Measurements from ENCODE around the gene MYO5C.
"Not testable (repeated sequence)": the region's sequence is repeated elsewhere in the genome, so short reads cannot be mapped to it uniquely, and the experiment has no call there.

Gene MYO5C

DNA sequence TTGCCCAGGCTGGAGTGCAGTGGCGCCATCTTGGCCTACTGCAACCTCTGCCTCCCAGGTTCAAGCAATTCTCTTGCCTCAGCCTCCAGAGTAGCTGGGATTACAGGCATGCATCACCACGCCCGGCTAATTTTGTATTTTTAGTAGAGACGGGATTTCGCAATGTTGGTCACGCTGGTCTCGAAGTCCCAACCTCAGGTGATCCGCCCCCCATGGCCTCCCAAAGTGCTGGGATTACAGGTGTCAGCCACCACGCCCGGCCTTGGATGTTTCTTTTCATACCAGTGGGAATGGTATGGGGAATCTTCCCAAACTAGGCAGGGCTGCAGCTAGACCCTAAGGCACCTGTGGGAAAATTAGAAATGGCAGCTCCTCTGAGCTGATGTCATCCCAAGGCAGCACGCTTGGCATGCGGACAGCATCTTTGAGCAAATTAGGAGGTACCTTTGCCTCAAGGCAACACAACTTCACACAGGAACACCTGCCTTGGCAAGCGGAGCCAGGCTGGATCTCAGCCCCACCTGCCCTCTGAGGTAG lies 56.5 kb downstream of the MYO5C start:
- FAIRE-seq: not testable (repeated sequence)

GRCh38 chr15:52238149-52238548 lies 57.5 kb downstream of the MYO5C start:
- FAIRE-seq: no peak

DNA sequence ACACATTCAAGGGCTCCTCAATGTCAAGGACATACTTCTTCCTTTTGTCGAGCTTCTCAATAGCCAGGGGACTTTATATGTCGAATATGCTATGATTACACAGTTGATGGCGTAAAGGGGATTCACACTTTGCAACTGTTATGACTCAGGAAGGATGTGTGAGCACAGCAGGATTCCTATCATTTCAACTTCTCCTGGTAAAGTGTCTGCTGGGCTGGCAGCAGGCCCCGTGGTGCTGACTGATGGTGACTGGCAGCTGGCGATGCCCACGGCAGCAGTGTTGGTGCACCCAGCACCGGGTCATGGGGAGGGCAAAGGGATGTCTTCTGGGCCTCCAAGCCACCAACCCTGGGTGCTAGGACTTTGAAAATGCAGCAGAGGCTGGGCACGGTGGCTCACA lies 59.6 kb downstream of the MYO5C start:
- no peak for FAIRE-seq

DNA sequence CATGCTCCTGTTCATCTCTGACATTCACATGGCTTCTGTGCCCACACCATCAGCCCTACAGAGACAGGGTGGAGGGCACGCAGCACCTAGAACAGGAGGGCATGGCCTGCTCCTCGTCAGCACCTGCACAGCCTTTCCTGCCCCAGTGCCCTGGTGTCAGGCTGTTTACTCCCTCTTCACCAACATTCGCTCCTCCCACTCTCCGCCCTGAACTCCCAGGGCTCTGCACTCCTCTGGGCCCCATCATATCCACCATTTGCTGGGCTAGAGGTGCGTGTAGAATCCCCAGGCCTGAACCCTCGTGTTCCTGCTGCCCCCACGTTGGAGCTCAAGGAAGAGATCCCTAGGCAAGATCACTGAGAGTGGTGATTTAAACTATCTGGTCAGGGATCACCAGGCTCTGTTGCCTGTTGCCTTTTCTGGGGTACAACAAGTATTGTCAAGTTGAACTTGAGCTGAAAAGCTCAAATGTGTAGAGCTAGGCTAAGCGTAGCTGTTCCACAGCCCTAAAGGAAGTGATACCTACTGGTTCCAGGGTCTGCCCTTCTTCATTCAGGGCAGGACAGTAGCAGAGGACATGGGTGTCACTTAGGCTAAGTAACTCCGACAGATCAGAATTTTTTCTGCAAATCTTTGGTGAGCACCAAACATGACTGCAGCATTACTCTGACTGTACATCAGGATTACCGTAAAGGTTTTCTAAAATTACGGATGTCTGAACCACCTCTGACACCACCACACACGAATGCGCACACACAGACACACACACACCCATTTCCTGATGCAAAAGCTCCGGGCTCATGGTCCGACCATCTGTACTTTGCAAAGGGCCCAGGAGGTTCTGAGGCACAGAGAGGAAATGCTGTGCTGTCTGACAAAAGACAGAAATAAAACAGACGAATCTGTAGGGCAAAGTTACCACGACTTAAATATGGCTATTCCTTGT lies 60.7 kb downstream of the MYO5C start:
- FAIRE-seq: no peak

DNA sequence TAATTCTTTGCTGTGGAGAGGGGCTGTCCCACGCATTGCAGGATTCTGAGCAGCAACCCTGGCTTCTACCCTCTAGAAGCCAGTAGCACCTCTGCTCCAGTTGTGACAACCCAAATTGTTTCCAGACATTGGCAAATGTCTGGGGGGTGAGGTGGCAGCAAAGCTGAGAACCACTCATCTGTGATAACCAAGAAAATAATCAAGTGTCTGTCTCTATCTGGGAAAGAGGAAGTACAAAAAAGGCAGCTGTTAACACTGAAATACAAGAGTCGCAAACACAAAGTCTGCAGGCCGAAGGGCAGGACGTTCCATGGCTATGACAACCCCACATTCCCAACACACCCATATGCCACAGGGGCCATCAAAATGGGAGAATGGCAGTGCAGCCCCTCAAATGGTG lies 62.2 kb downstream of the MYO5C start:
- no peak for FAIRE-seq

DNA sequence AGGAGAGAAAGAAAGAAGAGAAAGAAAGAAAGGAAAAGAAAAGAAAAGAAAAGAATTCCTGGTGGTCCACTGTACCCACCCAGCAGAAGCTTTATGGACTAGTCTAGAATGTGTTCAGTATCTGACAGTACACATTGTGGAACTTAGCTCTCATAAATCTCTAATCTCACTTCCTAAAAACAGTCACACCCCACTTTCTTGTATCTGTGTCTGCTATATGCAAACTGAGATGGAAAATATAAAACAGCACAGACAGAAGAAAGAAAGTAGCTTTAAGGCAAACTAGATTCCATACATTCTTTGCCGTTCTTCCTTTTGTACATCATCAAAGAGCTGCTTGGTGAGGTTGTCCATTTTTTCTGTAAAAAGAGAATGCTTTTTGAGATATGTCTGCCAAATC lies 63.3 kb downstream of the MYO5C start:
- no peak for FAIRE-seq

- FAIRE-seq: no peak
Observed at GRCh38 chr15:52230073-52230472, 65.5 kb downstream of the MYO5C start.

- no peak for FAIRE-seq
Observed at GRCh38 chr15:52228921-52229320, 66.7 kb downstream of the MYO5C start.

DNA sequence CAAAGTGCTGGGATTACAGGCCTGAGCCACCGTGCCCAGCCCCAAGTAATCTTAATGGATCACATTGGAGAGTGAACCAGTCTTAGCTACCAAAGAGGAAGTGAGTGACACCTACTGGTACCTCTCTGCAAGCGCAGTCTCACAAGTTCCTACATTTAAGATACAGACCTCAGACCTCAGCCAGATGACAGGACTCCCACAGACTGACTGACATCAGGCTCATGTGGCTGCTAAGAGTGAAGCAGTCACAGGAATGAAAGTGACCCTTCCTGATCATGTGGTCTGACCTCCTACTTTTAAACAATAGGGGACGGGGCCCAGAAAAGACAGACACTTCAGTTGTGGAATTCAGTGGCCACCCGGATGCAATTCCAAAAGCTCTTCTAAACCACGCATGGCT lies 68.1 kb downstream of the MYO5C start:
- FAIRE-seq: no peak

GRCh38 chr15:52225230-52225629 lies 70.4 kb downstream of the MYO5C start:
- FAIRE-seq: no peak

DNA sequence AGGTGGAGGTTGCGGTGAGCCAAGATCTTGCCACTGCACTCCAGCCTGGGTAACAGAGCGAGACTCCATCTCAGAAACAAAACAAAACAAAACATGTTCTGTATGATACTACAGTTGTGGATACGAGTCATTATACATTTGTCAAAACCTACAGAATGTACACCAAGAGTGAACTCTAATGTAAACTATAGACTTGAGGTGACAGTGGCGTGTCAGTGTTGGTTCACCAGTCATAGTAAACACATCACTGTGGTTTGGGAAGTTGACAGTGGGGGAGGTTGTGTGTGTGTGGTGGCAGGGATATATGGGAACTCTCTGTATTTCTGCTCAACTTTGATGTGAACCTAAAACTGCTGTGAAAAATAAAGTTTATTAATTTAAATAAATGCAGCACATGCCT lies 71.4 kb downstream of the MYO5C start:
- FAIRE-seq: no peak

DNA sequence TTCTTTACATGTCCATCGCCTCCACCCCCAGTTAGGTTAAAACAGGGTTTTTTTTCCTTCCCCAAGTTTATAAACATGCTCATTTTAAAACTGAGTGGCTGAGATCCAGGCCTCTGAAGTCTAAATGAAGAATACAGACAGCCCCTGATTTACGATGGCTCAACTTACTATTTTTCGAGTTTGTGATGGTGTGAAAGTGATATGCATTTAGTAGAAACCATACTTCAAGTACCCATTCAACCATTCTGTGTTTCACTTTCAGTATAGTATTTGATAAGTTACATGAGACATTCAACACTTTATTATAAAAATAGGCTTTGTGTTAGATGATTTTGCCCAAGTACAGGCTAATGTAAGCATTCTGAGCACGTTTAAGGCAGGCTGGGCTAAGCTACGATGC lies 73.9 kb downstream of the MYO5C start:
- no peak for FAIRE-seq

GRCh38 chr15:52220937-52221660 lies 74.5 kb downstream of the MYO5C start:
- no peak for FAIRE-seq

GRCh38 chr15:52220251-52220650 lies 75.4 kb downstream of the MYO5C start:
- FAIRE-seq: no peak

- FAIRE-seq: no peak
Observed at GRCh38 chr15:52218816-52219215, 76.8 kb downstream of the MYO5C start.

GRCh38 chr15:52218371-52218770 lies 77.2 kb downstream of the MYO5C start:
- FAIRE-seq: no peak

DNA sequence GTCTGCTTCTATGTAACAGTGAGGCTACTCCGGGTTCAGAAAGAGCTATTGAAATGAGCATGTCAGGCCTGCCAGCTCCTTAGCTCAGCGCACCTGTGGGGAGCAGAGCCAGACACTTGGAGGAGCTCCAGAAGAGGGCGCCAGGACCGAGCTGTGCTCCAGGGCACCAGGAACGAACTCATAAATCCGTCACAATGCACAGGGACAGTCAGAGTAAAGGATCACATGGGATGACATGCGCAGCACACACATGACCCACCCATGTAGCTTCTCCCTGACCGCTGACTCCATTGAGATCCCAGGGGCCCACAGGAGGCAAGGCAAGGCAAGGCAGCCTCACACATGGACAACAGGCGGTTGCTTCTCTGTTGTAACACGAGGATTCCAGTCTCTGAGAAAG lies 78.4 kb downstream of the MYO5C start:
- FAIRE-seq: no peak

- FAIRE-seq: no peak
Observed at GRCh38 chr15:52214553-52214952, 81.1 kb downstream of the MYO5C start.

DNA sequence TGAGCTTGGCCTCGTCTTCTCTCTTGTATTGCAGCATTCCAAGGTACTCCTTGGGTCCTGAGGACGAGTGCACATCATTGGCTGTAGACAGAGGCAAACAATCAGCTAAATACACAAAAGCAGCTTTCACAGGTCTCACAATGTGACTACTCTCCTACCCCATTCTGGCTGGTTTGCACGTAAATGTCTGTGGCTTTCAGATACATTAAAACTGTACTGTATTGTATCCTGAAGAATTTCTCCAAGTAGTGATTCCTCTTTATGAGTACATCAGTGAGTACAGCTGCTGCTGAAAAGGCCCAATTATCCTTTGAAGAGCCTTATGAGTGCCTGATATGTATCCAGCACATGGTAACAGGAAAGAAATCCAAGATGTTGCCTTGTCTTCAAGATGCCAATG lies 82.4 kb downstream of the MYO5C start:
- FAIRE-seq: no peak

GRCh38 chr15:52208306-52208946 lies 87.2 kb downstream of the MYO5C start:
- peak; percentile 49 for FAIRE-seq

DNA sequence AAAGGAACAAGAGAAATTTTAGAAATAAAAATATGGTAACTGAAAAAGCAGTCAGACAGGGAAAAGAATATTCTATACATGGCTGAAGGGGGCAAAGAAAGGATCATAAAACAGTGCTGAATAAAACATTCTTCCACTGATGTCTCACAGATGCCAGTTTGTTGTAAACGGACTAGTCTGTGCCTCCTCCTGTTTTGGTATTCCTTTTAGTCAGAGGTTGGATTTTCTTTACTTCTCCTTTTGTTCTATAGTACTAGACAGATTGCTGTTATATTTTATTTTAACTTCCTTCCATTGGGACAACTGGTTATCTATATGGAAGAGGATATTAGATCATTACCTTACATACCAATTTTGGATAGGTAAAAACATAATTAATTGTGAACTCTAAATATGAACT lies 88.4 kb downstream of the MYO5C start:
- no peak for FAIRE-seq

- no peak for FAIRE-seq
Observed at GRCh38 chr15:52206446-52206845, 89.2 kb downstream of the MYO5C start.

- FAIRE-seq: no peak
Observed at GRCh38 chr15:52204657-52205056, 90.9 kb downstream of the MYO5C start.

Data from TTC549 (cell line).